H54 (cell line): ENCODE data around the gene ZHX3.
"Not testable (repeated sequence)": the region's sequence is repeated elsewhere in the genome, so short reads cannot be mapped to it uniquely, and the experiment has no call there.

ENCODE experiments used
- DNase-seq: peaks from one replicate; pipeline ENCODE4 v3.0.0; 2011; ENCODE audit warnings: low spot score, mixed read lengths; ENCODE audit not compliant: insufficient read length
- FAIRE-seq: peaks from 3 replicates; lab custom pipeline; 2011; peaks lifted over from hg19 to GRCh38; lab: Jason Lieb, UNC
- POLR2A ChIP-seq: IDR thresholded peaks from 2 replicates; pipeline ENCODE4 v1.6.1; 2011; ENCODE audit warnings: low read depth, mild to moderate bottlenecking, low read length

The ZHX3 gene

GRCh38 chr20:41259309-41259708 lies 58.2 kb downstream of the ZHX3 start:
- FAIRE-seq: no peak
- no peak for DNase-seq
- TF ChIP-seq POLR2A: no peak

- no peak for TF ChIP-seq POLR2A
- DNase-seq (no peak), FAIRE-seq (no peak)
Measured at GRCh38 chr20:41258474-41258873, 59.1 kb downstream of the ZHX3 start.

- TF ChIP-seq POLR2A: no peak
- DNase-seq (no peak), FAIRE-seq (no peak)
Measured at GRCh38 chr20:41256516-41256915, 61.0 kb downstream of the ZHX3 start.

GRCh38 chr20:41255655-41256054 lies 61.9 kb downstream of the ZHX3 start:
- DNase-seq: no peak
- TF ChIP-seq POLR2A: no peak
- FAIRE-seq: no peak

- no peak for TF ChIP-seq POLR2A
- peak; percentile 53 for DNase-seq
- FAIRE-seq: peak; percentile 94
Measured at GRCh38 chr20:41249411-41250281, 67.9 kb downstream of the ZHX3 start.

- no peak for TF ChIP-seq POLR2A
- FAIRE-seq (no peak), DNase-seq (no peak)
Measured at GRCh38 chr20:41248368-41249024, 69.0 kb downstream of the ZHX3 start.

- FAIRE-seq (no peak), DNase-seq (no peak)
- TF ChIP-seq POLR2A: no peak
Measured at GRCh38 chr20:41247523-41248367, 69.8 kb downstream of the ZHX3 start.

GRCh38 chr20:41245086-41245707 lies 72.3 kb downstream of the ZHX3 start:
- no peak for DNase-seq
- no peak for TF ChIP-seq POLR2A
- FAIRE-seq: no peak

- DNase-seq (no peak), FAIRE-seq (no peak)
- no peak for TF ChIP-seq POLR2A
Measured at GRCh38 chr20:41242807-41243206, 74.7 kb downstream of the ZHX3 start.

- TF ChIP-seq POLR2A: no peak
- no peak for DNase-seq
- FAIRE-seq: no peak
Measured at GRCh38 chr20:41242352-41242751, 75.2 kb downstream of the ZHX3 start.

- DNase-seq, FAIRE-seq: not testable (repeated sequence)
Measured at GRCh38 chr20:41237233-41237632, 80.3 kb downstream of the ZHX3 start.

- not testable (repeated sequence) for FAIRE-seq, DNase-seq
Measured at GRCh38 chr20:41236818-41237217, 80.7 kb downstream of the ZHX3 start.

- TF ChIP-seq POLR2A: no peak
- DNase-seq (no peak), FAIRE-seq (no peak)
Measured at GRCh38 chr20:41234546-41234945, 83.0 kb downstream of the ZHX3 start.
